ENCODE measurements around the gene B3GALT4. TPM values are rescaled to one million over a fixed set of nuclear protein-coding genes. Genes with fewer than 3 reads are reported as not detected.

B3GALT4 gene
- total RNA-seq, 1 donor from 2014 or later = 15.9 TPM

- intact Hi-C loops (cut with DNase I) = loop anchor here (5.0 to 10.0 kb wide), 2 partner anchors 113 to 1650 kb away; partner anchors contain the start of genes C6orf47, CSNK2B, GPANK1 and HSD17B8
- no peak for TF ChIP-seq CTCF (IDR thresholded peaks at IDR 0.05)
These were observed 38.2 kb downstream of the B3GALT4 start for GRCh38 chr6:33314943-33315792.

GRCh38 chr6:33315793-33316602 is 39.1 kb downstream of the B3GALT4 start:
- H3K4me3 ChIP-seq = no peak overlapping the region

More at GRCh38 chr6:33314943-33315792, 38.2 kb downstream of the B3GALT4 start:
- no peaks in the 10 kb centered on the region for H3K9me3 ChIP-seq
- H3K4me3 ChIP-seq = peak overlapping the region in 1 of 2 donors; percentile 82
- no peaks in the 10 kb centered on the region for H3K27me3 ChIP-seq
- no peak for DNase-seq (ENCODE audit: low spot score in 2 of 2)
- H3K4me1 ChIP-seq = peaks cover 0 to 41% of the 10 kb centered on the region in 2 donors
- H3K36me3 ChIP-seq = peaks cover 17 to 18% of the 10 kb centered on the region in 2 donors
- H3K27ac ChIP-seq = peak overlapping the region; percentile 87 to 97

GRCh38 chr6:33316603-33317418 is 39.9 kb downstream of the B3GALT4 start:
- peaks cover 17 to 28% of the 10 kb centered on the region in 2 donors for H3K36me3 ChIP-seq
- peaks cover 15 to 53% of the 10 kb centered on the region in 2 donors for H3K4me1 ChIP-seq
- peak overlapping the region; percentile 59 to 64 for H3K4me3 ChIP-seq
- no peak for DNase-seq (ENCODE audit: low spot score in 2 of 2)
- intact Hi-C loops (cut with DNase I) = loop anchor here (1.0 to 10.0 kb wide), 3 partner anchors 18 to 1652 kb away; partner anchors contain the start of genes C6orf47, CSNK2B, GPANK1 and HSD17B8
- H3K9me3 ChIP-seq = no peaks in the 10 kb centered on the region
- no peaks in the 10 kb centered on the region for H3K27me3 ChIP-seq
- H3K27ac ChIP-seq = peak overlapping the region; percentile 75 to 93
- TF ChIP-seq CTCF (IDR thresholded peaks at IDR 0.05) = no peak

More at GRCh38 chr6:33315793-33316602, 39.1 kb downstream of the B3GALT4 start:
- intact Hi-C loops (cut with DNase I) = loop anchor here (5.0 to 10.0 kb wide), 2 partner anchors 114 to 1651 kb away; partner anchors contain the start of genes C6orf47, CSNK2B, GPANK1 and HSD17B8
- H3K9me3 ChIP-seq = no peaks in the 10 kb centered on the region
- H3K27me3 ChIP-seq = no peaks in the 10 kb centered on the region
- peaks cover 7 to 48% of the 10 kb centered on the region in 2 donors for H3K4me1 ChIP-seq
- H3K27ac ChIP-seq = peak overlapping the region; percentile 87 to 97
- H3K36me3 ChIP-seq = peaks cover 16 to 25% of the 10 kb centered on the region in 2 donors
- no peak for DNase-seq (ENCODE audit: low spot score in 2 of 2)
- TF ChIP-seq CTCF (IDR thresholded peaks at IDR 0.05) = no peak

GRCh38 chr6:33317419-33317668 is 40.4 kb downstream of the B3GALT4 start:
- intact Hi-C loops (cut with DNase I) = loop anchor here (1.0 to 10.0 kb wide), 3 partner anchors 18 to 1653 kb away; partner anchors contain the start of genes C6orf47, CSNK2B, GPANK1 and HSD17B8
- no peak for TF ChIP-seq CTCF (IDR thresholded peaks at IDR 0.05)
- peak overlapping the region; percentile 75 to 93 for H3K27ac ChIP-seq
- H3K4me3 ChIP-seq = peak overlapping the region; percentile 59 to 64
- H3K4me1 ChIP-seq = peaks cover 20 to 52% of the 10 kb centered on the region in 2 donors
- no peak for DNase-seq (ENCODE audit: low spot score in 2 of 2)
- peaks cover 17 to 28% of the 10 kb centered on the region in 2 donors for H3K36me3 ChIP-seq
- no peaks in the 10 kb centered on the region for H3K27me3 ChIP-seq
- no peaks in the 10 kb centered on the region for H3K9me3 ChIP-seq

Data from ascending aorta (tissue), 2 donors.